ENCODE data around the gene TAMALIN. TPM values are rescaled to one million over a fixed set of nuclear protein-coding genes. Genes with fewer than 3 reads are reported as not detected.
"Not testable (repeated sequence)": the region's sequence is repeated elsewhere in the genome, so short reads cannot be mapped to it uniquely, and the experiment has no call there.

TAMALIN gene
- polyA plus RNA-seq (ENCODE audit: insufficient read length in 4 of 4), result 10 to 100 TPM; 15.6 to 22.3 (median 19.4) TPM

- no peak for DNase-seq (ENCODE audit: low read depth in 4 of 4, low spot score in 2 of 4)
These were observed at the start of gene TAMALIN for GRCh38 chr12:52006726-52007157. Gene TAMALIN (plus strand): TSS chr12:52006946. CDS start chr12:52007020, 74 bp downstream.

DNA sequence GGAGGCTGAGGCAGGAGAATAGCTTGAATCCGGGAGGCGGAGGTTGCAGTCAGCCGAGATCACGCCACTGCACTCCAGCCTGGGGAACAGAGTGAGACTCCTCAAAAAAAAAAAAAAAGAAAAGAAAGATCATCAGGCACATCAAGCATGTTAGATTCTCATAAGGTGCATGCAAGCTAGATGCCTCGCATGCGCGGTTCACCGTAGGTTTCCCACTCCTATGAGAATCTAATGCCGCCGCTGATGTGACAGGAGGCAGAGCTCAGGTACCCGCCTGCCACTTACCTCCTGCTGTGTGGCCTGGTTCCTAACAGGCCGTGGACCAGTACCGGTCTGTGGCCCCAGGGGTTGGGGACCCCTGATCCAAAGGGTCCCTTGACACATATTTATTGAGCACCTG lies 48.2 kb upstream of the TAMALIN start:
- no peak for DNase-seq (ENCODE audit: low read depth in 4 of 4, low spot score in 2 of 4)

- DNase-seq (ENCODE audit: low read depth in 4 of 4, low spot score in 2 of 4), result no peak
These were observed 47.5 kb upstream of the TAMALIN start for GRCh38 chr12:51959211-51959610.

DNA sequence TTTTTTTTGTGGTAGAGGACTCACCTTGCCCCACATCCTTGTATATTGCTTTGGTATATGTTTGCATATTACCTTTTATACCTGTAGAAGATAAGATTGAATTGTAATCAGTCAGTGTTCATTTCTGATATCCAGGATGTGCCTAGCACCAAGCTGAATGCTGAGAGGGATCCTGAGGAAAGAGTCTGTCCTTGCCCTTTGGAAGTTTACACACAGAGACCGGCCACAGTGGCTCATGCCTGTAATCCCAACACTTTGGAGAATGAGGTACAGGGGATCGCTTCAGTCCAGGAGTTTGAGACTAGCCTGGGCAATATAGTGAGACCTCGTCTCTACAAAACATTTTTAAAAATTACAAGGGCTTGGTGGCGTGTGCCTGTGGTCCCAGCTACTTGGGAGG lies 46.8 kb upstream of the TAMALIN start:
- DNase-seq (ENCODE audit: low read depth in 4 of 4, low spot score in 2 of 4), result no peak

GRCh38 chr12:51960488-51960887 lies 46.3 kb upstream of the TAMALIN start:
- no peak for DNase-seq (ENCODE audit: low read depth in 4 of 4, low spot score in 2 of 4)

GRCh38 chr12:51960890-51961289 lies 45.9 kb upstream of the TAMALIN start:
- no peak for DNase-seq (ENCODE audit: low read depth in 4 of 4, low spot score in 2 of 4)

GRCh38 chr12:51961834-51962233 lies 44.9 kb upstream of the TAMALIN start:
- no peak for DNase-seq (ENCODE audit: low read depth in 4 of 4, low spot score in 2 of 4)

GRCh38 chr12:51962737-51963136 lies 44.0 kb upstream of the TAMALIN start:
- no peak for DNase-seq (ENCODE audit: low read depth in 4 of 4, low spot score in 2 of 4)

- DNase-seq (ENCODE audit: low read depth in 4 of 4, low spot score in 2 of 4), result no peak
These were observed 43.3 kb upstream of the TAMALIN start for GRCh38 chr12:51963477-51963876.

DNA sequence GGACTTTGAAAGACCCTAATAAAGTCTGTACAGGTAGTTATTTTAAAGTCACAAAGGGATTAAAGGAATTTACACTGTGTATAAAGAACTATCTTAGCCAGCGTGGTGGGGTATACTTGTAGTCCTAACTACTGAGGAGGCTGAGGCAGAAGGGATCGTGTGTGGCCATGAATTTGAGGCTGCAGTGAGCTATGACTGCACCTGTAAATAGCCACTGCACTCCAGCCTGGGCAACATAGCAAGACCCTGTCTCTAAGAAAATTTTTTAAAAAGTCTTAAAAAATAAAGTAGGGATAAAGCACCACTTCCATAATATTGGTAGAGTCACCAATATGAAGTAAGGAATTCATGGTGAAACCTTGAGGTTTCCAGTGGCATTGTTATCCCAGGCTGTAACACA lies 37.1 kb upstream of the TAMALIN start:
- DNase-seq (ENCODE audit: low read depth in 4 of 4, low spot score in 2 of 4), result no peak

- DNase-seq (ENCODE audit: low read depth in 4 of 4, low spot score in 2 of 4), result no peak
These were observed 35.7 kb upstream of the TAMALIN start for GRCh38 chr12:51970904-51971646.

GRCh38 chr12:51971679-51972421 lies 34.9 kb upstream of the TAMALIN start:
- no peak for DNase-seq (ENCODE audit: low read depth in 4 of 4, low spot score in 2 of 4)

GRCh38 chr12:51972422-51972812 lies 34.3 kb upstream of the TAMALIN start:
- no peak for DNase-seq (ENCODE audit: low read depth in 4 of 4, low spot score in 2 of 4)

DNA sequence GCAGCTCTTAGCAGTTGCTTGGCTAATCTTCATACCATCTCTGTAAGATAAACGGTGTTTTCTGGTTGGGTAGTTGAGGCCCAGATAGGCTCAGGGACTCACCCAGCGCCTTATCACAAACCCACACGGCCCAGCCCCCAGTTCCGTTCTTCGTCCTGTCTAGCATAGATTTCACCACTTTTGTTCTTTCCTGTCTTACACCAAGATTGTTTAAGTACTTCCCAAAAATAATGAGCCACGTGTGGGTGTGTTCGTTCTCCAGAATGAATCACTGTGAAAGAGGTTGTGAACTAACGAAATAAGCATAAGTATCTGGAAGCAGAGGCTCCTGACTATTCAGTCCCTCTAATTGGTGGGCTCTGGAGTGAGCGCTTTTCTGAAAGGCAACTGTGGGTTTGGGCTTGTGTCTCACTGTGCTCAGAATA lies 33.9 kb upstream of the TAMALIN start:
- DNase-seq (ENCODE audit: low read depth in 4 of 4, low spot score in 2 of 4), result no peak

- no peak for DNase-seq (ENCODE audit: low read depth in 4 of 4, low spot score in 2 of 4)
These were observed 33.2 kb upstream of the TAMALIN start for GRCh38 chr12:51973560-51973959.

GRCh38 chr12:51974646-51975045 lies 32.1 kb upstream of the TAMALIN start:
- no peak for DNase-seq (ENCODE audit: low read depth in 4 of 4, low spot score in 2 of 4)

GRCh38 chr12:51975196-51975595 lies 31.6 kb upstream of the TAMALIN start:
- no peak for DNase-seq (ENCODE audit: low read depth in 4 of 4, low spot score in 2 of 4)

- no peak for DNase-seq (ENCODE audit: low read depth in 4 of 4, low spot score in 2 of 4)
These were observed 30.2 kb upstream of the TAMALIN start for GRCh38 chr12:51976376-51977160.

GRCh38 chr12:51977320-51977753 lies 29.4 kb upstream of the TAMALIN start:
- DNase-seq (ENCODE audit: low read depth in 4 of 4, low spot score in 2 of 4), result no peak

- not testable (repeated sequence) for DNase-seq (ENCODE audit: low read depth in 4 of 4, low spot score in 2 of 4)
These were observed 27.4 kb upstream of the TAMALIN start for GRCh38 chr12:51979306-51979705.
